ENCODE measurements around the gene GET4.

GET4 gene

GRCh38 chr7:888081-889024 is 12.0 kb downstream of the GET4 start:
- no peak for DNase-seq

DNA sequence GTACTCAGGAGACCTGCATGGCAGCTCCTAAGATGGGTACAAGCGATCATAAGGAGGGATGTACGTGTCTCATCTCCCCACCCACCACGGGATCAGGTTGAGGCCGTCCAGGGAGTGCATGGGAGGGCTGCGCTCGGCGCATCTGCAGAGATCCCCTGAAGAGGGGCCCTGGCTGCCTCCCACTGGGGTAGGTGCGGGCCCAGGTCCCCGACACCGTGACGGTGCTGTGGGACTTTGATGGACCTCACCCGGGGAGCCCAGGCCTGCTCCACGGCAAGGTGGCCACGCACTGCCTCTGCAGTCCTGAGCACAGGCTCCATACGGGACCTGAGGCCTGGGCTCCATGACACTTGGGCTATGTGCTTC is 12.7 kb downstream of the GET4 start:
- no peak for DNase-seq

GRCh38 chr7:889391-889790 is 13.0 kb downstream of the GET4 start:
- no peak for DNase-seq

DNA sequence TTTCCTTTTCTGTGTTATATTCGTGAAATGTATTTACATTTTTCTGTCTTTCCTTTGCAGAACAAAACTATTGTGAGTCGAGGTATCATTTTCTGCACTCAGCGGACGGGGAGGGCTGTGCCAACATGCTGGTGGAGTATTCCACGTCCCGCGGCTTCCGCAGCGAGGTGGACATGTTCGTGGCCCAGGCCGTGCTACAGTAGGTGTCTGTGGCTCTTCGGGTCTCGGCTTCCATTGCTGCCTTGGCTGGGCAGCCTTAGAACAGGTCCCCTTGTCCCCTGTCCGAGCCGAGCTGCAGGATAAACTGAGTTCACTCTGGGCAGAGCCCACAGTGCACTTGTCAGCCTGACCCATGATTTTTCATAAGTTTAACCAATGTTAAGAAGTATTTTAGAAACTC is 14.5 kb downstream of the GET4 start:
- no peak for DNase-seq

DNA sequence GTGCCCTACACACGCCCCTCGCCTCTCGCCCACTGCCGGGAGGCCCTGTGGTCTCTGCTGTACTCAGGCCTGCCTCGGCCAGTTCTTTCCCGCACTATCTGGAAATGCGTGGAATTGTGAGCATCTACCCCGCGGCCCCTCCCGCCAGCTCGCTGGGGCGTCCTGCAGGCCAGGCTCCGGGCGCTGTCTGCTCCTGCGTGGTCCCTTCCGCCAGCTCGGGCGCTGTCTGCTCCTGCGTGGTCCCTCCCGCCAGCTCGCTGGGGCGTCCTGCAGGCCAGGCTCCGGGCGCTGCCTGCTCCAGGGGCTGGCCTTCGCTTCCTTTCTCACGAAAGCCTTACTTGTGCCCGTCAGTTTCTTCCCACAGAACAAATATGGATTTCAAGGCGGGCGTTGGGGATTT is 14.9 kb downstream of the GET4 start:
- no peak for DNase-seq

DNA sequence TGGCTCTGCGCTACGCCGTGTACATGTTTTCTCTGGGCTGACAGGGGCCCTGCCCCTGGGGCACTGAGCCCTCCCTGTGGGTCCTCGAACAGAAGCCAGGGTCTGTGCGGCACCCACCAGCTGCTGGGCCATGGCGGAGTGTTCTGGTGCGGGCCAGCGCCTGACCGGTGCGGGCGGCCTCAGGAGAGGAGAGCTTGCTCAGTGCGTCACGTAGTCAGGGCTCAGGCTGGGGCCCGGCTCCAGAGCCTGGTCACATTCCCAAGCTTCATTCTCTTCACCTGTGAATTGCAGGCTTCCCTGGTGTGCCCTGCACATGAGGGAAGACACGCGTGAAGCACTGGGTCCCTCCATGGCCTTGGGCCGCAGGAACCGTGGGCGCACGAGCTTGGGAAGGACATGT is 15.5 kb downstream of the GET4 start:
- DNase-seq, result no peak

DNA sequence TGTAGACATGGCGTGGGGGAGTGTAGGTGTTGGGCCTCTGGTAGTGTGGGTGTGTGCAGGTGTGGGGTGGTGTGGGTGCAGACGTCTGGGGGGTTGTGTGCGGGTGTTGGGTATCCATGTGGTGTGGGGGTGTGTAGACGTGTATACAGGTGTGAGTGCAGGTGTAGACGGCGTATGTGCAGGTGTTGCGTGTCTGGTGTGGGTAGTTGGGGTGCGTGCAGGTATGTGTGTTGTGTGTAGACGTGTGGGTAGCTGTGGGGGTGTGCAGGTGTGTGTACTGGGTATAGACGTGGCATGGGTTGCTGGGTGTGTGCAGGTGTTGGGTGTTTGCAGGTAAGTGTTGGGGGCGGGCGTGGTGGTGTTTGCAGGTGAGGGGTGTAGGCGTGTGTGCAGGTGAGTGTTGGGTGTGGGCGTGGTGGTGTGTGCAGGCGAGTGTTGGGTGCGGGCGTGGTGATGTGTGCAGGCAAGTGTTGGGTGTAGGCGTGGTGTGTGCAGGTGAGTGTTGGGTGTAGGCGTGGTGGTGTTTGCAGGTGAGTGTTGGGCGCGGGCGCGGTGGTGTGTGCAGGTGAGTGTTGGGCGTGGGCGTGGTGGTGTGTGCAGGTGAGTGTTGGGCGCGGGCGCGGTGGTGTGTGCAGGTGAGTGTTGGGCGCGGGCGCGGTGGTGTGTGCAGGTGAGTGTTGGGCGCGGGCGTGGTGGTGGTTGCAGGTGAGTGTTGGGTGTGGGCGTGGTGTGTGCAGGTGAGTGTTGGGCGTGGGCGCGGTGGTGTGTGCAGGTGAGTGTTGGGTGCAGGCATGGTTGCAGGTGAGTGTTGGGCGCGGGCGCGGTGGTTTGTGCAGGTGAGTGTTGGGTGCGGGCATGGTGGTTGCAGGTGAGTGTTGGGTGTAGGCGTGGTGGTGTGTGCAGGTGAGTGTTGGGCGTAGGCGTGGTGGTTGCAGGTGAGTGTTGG is 16.6 kb downstream of the GET4 start:
- DNase-seq, result no peak

DNA sequence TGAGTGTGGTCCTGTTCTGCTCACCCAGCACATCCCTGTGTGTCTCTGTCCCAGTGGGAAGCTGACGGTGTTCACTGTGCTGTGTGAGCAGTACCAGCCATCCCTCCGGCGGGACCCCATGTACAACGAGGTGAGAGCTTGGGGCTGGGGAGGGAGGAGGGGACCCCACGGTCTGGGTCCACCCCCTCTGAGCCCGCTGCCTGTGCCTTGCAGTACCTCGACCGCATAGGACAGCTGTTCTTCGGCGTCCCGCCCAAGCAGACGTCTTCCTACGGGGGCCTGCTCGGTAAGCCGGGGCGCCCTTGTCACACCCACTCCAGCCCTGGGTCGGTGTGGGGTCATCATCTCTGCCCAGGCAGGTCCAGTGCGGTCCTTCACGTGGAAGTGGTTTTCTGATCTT is 17.3 kb downstream of the GET4 start:
- DNase-seq, result no peak

GRCh38 chr7:894164-894867 is 18.0 kb downstream of the GET4 start:
- no peak for DNase-seq

- DNase-seq, result no peak
These were observed 18.6 kb downstream of the GET4 start for GRCh38 chr7:894927-895450.

GRCh38 chr7:895451-896052 is 19.2 kb downstream of the GET4 start:
- DNase-seq, result no peak

DNA sequence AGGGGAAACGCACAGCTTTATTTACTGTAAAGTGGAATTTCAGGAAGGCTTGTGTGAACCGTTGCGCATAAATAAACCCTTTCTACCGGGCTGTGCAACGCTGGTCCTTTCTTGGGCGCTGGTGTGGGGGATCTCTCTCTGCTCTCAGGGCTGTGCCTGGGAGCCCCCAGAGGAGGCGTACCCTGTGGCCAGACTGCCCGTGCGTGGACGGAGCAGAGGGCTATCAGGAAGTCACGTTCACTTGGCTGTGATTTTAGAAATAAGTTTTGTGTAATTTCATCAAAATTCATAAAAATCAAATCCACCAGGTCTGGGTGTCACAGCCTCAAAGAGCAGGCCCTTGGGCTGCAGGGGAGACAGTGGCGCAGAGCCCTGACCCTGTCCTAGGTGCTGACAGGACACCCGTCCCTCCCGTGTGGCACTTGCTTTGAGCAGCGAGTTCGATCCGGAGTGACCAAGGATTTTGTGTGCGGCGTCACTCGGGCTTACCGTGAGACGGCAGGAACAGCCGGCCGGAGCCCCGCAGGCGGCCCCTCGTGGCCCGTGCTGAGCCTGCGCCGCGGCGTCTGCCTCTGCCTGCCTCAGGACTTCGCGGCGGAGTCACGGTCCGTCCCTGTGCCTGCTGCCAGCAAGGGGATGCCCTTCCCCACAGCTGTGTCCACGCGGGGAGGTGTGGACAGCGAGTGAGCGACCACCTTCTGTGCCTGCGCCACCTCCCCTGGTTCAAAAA is 20.2 kb downstream of the GET4 start:
- no peak for DNase-seq

DNA sequence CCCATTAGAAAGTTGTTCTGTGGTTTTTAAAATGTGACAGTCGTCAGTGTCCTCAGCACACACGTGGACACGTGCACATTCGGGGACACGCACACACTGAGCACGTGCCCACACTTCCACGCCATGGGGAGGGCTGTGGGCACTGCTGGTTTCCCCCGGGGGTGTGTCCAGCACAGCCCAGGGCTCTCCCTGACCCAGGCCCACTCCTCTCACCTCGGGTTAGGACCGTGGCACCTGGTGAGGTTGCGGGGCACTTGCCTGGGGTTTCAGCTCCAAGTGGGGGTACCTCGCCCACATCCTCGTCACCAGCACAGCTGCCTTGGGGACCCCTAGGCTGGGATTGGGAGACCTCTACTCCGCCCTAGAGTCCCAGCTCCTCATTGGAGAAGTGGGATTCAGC is 20.7 kb downstream of the GET4 start:
- no peak for DNase-seq

DNA sequence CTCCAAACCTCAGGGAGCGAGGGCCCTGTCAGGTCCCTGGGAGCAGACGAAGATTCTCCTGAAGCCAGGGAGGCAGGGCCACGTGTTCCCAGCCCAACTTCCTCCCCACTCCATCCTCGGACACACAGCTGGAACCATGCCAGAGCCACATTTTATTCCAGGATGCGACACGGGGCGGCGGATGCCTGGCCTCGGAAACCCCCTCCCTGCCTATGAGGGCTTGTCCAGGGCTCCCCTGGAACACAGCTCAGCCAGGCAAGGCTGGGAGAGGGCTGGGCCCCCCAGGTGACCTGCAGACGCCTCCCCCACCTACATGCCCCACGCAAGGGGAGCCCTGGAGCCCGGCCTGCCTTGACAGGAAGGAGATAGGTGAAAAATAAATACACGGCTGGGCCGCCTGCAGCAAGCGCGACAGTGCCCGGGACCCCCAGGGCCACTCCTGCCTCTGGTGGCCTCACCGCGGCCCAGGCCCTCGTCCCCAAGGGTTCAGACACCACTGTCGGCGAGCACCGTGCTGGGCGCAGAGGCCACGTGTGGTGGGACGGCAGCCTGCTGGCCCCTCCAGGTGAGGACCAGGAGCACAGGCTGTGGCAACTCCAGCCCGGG is 21.5 kb downstream of the GET4 start:
- no peak for DNase-seq

GRCh38 chr7:898460-898854 is 22.1 kb downstream of the GET4 start:
- no peak for DNase-seq

DNA sequence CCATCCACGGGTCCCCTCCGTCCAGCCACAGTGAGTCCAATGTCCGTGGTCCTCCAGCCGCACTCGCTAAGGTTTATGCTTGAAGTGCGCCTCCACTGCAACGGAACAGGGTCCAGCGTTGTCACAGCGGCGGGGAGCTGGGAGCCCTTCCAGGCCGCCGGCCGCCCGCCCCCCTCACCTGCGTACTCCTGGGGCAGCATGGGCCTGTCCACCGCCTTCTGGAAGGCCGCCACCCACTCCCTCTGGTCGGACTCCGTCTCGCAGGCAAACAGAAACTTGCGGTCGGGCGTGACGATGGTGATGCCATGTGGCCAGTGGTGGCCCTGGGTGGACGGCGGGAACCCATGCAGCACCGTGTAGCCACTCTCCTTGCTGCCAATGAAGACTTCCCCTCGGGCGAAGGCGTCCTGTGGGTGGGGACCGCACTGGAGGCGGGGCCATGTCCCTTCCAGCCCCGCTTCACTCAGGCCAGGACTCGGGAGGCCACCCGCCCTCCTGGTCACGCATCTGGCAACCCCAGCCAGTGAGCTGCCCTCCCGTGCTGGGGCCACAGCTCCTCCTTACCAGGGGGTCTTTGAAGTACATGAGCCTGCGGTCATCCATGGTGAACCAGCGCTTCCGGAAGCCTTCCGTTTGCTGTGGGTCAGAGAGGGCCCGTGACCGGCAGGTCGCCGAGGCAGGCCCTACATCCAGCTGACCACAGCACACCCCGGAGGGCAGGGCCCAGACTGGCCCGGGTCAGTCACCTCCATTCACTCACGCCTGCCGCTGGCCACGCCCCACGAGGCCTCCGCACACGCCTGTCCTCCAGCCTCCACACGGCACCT is 22.7 kb downstream of the GET4 start:
- no peak for DNase-seq

DNA sequence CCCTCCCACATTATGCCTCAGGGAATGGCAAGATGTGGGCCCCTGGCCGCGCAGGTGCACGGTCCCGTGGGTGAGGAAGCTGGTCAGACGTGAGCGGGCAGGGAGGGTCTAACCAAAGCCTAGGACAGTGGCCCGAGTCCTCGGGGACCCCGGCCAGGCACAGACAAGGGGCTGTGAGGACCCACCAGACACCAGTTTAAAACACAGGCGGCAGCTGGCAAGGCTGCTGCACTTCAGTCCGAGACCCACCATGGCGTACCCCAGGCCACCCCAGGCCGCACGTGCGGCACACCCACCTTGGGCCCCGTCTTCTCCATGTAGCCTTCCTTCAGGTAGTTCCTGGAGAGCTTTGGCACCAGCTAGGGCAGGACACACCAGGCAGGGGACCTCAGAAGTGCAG is 23.5 kb downstream of the GET4 start:
- DNase-seq, result no peak

DNA sequence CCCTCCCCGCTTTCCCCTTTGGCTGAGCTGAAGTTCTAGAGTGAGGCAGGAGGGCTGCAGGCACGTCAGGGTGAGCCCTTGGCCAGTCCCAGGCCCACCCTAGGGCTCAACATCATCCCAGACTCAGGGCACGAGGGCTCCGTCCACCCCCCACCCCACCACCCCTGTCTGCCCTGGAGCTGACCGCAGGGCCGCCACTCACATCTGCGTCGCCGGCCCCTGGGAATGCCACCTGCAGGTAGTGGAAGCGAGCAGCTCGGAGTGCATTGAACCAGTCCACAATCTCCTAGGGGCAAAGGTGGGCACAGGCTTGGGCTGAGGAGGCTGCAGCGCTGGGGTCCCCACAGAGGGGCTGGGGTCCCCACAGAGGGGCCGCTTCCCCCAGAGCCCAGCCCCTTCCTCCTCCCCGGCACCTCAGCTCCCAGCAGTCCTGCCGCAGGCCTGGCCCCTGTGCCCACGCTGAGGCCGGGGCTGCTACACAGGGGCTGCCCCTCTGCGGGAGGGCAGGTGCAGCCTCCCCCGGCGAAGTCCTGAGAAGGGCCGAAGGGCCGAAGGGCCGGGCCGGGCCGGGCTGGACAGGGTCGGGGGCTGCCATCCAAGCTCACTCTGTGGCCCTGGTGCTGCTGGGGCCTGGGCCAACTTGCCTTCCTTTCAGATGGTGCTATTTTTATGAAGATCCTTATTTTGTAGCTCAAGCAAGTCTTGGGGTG is 24.1 kb downstream of the GET4 start:
- DNase-seq, result no peak

DNA sequence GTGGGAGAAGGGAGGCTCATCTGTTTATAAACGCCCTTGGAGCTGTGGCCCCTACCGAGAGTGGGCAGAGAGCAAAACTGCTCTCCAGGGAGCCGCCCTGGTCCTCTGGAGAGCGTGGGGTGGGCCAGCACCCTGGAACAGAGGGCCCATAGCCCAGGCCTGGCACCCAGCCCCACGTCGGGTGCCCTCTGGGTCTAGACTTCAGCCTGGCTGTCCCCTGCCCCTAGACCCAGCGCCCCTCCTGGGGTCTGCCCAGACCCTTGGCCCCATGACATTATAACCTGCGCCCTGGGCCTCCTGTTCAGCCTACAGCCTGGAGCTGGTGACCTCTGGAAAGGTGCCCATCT is 24.7 kb downstream of the GET4 start:
- DNase-seq, result no peak

All from activated naive CD4-positive, alpha-beta T cell treated with Interleukin-2 at 50 U/mL for 16 hours (primary cell).